B cell (primary cell): ENCODE results near the gene SPATA24. TPM values are rescaled to one million over a fixed set of nuclear protein-coding genes. Genes with fewer than 3 reads are reported as not detected.

Experiments used
- ATAC-seq: fragments of 200-7000 bp; cut with Tn5 transposase; one replicate; pipeline ENCODE4 v1.10.0; 2021; ENCODE audit warnings: low read depth, mild to moderate bottlenecking, moderate number of reproducible peaks, moderate library complexity
- CTCF ChIA-PET: fragments of 350-600 bp; sonication (Branson Sonifier 250); formaldehyde crosslinking; loops from one replicate; lab custom pipeline; 2021; ENCODE audit warnings: antibody characterized with exemption, inconsistent platforms; lab: Charles Lee
- POLR2A ChIA-PET: fragments of 350-600 bp; sonication (Branson Sonifier 250); formaldehyde crosslinking; loops from one replicate; lab custom pipeline; 2021; ENCODE audit warnings: antibody characterized with exemption; lab: Charles Lee
- DNase-seq: peaks from one replicate; pipeline ENCODE4 v3.0.0; 2013
- H2AFZ ChIP-seq: 2 replicates; pipeline ENCODE4 v1.6.1; 2012; ENCODE audit warnings: mild to moderate bottlenecking, low read depth, low read length; ENCODE audit not compliant: insufficient read depth, poor library complexity, severe bottlenecking
- H3K27ac ChIP-seq, 2 donors: 1 replicate in 1 of 2; 2 replicates in 1 of 2; pipeline ENCODE4 v1.5.1; 2012 to 2013; ENCODE audit warnings: low read length in 2 of 2, mild to moderate bottlenecking in 2 of 2, moderate library complexity in 1 of 2
- H3K27me3 ChIP-seq, 4 experiments: fragments of 200-600 bp in 1 of 4; sonication (generic) in 1 of 4; replicated peaks in 1 of 4; 1 replicate in 2 of 4; 2 replicates in 2 of 4; pipeline versions ENCODE4 v1.6.1 to v1.7.0; 2013 to 2016; ENCODE audit warnings: low read length in 3 of 4, mild to moderate bottlenecking in 2 of 4, mixed read lengths in 1 of 4, moderate library complexity in 1 of 4; ENCODE audit not compliant: insufficient read depth in 4 of 4, control insufficient read depth in 3 of 4; ENCODE audit errors: control extremely low read depth in 1 of 4
- H3K36me3 ChIP-seq, 2 experiments: replicated peaks in 1 of 2; 1 replicate in 1 of 2; 2 replicates in 1 of 2; pipeline versions ENCODE4 v1.6.1 to v1.7.1; 2013; ENCODE audit warnings: low read length in 1 of 2; ENCODE audit not compliant: insufficient read depth in 2 of 2, control insufficient read depth in 1 of 2; ENCODE audit errors: control extremely low read depth in 1 of 2, extremely low read depth in 1 of 2
- H3K4me1 ChIP-seq, 2 donors: fragments of 200-600 bp in 1 of 2; sonication (generic) in 1 of 2; 1 replicate in 1 of 2; 2 replicates in 1 of 2; pipeline versions ENCODE4 v1.5.1 to v1.6.1; 2013 to 2017; ENCODE audit warnings: low read length in 2 of 2; ENCODE audit not compliant: control insufficient read depth in 2 of 2, insufficient read depth in 2 of 2
- H3K4me2 ChIP-seq: replicated peaks from 2 replicates; pipeline ENCODE3; 2012; ENCODE audit warnings: mild to moderate bottlenecking, low read depth, low read length; ENCODE audit not compliant: poor library complexity, severe bottlenecking
- H3K4me3 ChIP-seq, 5 experiments: fragments of 200-600 bp in 1 of 5; sonication (generic) in 1 of 5; 1 replicate in 3 of 5; 2 replicates in 2 of 5; pipeline versions ENCODE4 v1.5.1 to v1.7.0; 2011 to 2016; ENCODE audit warnings: low read length in 4 of 5, mild to moderate bottlenecking in 4 of 5, low read depth in 2 of 5, control low read depth in 1 of 5, moderate library complexity in 1 of 5; ENCODE audit not compliant: insufficient read depth in 1 of 5; ENCODE audit errors: control extremely low read depth in 1 of 5, extremely low read depth in 1 of 5
- H3K79me2 ChIP-seq: fragments of 200-600 bp; sonication (generic); one replicate; pipeline ENCODE4 v1.6.0; 2016; ENCODE audit warnings: low read length; ENCODE audit not compliant: control insufficient read depth, insufficient read depth
- H3K9ac ChIP-seq: fragments of 200-600 bp; sonication (generic); 2 replicates; pipeline ENCODE4 v1.6.1; 2017; ENCODE audit warnings: mild to moderate bottlenecking, low read length, moderate library complexity
- H3K9me3 ChIP-seq, 3 donors: one replicate each; pipeline versions ENCODE4 v1.6.1 to v1.7.1; 2013; ENCODE audit warnings: low read length in 2 of 3; ENCODE audit not compliant: control insufficient read depth in 2 of 3, insufficient read depth in 1 of 3; ENCODE audit errors: control extremely low read depth in 1 of 3
- H4K20me1 ChIP-seq: 2 replicates; pipeline ENCODE4 v1.6.0; 2012; ENCODE audit warnings: mild to moderate bottlenecking, low read length; ENCODE audit not compliant: insufficient read depth, control insufficient read depth, poor library complexity, severe bottlenecking
- H3K27ac Mint-ChIP-seq: one replicate; pipeline ENCODE4 v1.8.0; 2021; ENCODE audit warnings: mixed read lengths
- H3K27me3 Mint-ChIP-seq: one replicate; pipeline ENCODE4 v1.8.0; 2021; ENCODE audit warnings: mixed read lengths
- H3K4me1 Mint-ChIP-seq: one replicate; pipeline ENCODE4 v1.8.0; 2021; ENCODE audit warnings: mixed read lengths
- H3K4me3 Mint-ChIP-seq: one replicate; pipeline ENCODE4 v1.8.0; 2021; ENCODE audit warnings: mixed read lengths
- H3K9me3 Mint-ChIP-seq: one replicate; pipeline ENCODE4 v1.8.0; 2022; ENCODE audit warnings: mixed read lengths; ENCODE audit not compliant: insufficient read depth
- EZH2 ChIP-seq: IDR thresholded peaks from 2 replicates; pipeline ENCODE4 v1.6.1; 2012; ENCODE audit warnings: borderline replicate concordance, low read depth, mild to moderate bottlenecking, moderate library complexity, low read length; ENCODE audit not compliant: insufficient read depth, poor library complexity, severe bottlenecking
- WGBS: methylation state at CpG from one replicate; pipeline ENCODE4 v1.1.5; 2013; ENCODE audit warnings: missing lambda C conversion rate; ENCODE audit not compliant: insufficient coverage; 5-methylcytosine and 5-hydroxymethylcytosine counted together
- intact Hi-C: fragments of 100-400 bp; cut with micrococcal nuclease; formaldehyde crosslinking; loops from one replicate; pipeline ENCODE4 v1.10.0; 2022
- polyA plus RNA-seq: library from polyadenylated mRNA; depleted of rRNA; stranded (reverse); fragments of >200 nt; gene quantifications from 2 replicates; pipeline ENCODE4 v1.2.3, GENCODE V29; 2012
- total RNA-seq, 2 donors: library from RNA; stranded (reverse); fragments of 120-200 nt in 1 of 2; gene quantifications; 1 replicate in 1 of 2; 2 replicates in 1 of 2; pipeline versions ENCODE4 v1.2.3 to v1.2.4, GENCODE V29; 2013 to 2022
- TF ChIP-seq, protein P1 (sequence below): fragments of 200-600 bp; IDR thresholded peaks from one replicate; pipeline ENCODE4 v1.8.0; 2022; ENCODE audit warnings: antibody characterized with exemption, mild to moderate bottlenecking

The SPATA24 gene
- total and polyA plus RNA-seq, 2 donors (not counting 1 experiment from before 2014, with no cell fraction given), result 2.0 to 6.4 TPM

DNA sequence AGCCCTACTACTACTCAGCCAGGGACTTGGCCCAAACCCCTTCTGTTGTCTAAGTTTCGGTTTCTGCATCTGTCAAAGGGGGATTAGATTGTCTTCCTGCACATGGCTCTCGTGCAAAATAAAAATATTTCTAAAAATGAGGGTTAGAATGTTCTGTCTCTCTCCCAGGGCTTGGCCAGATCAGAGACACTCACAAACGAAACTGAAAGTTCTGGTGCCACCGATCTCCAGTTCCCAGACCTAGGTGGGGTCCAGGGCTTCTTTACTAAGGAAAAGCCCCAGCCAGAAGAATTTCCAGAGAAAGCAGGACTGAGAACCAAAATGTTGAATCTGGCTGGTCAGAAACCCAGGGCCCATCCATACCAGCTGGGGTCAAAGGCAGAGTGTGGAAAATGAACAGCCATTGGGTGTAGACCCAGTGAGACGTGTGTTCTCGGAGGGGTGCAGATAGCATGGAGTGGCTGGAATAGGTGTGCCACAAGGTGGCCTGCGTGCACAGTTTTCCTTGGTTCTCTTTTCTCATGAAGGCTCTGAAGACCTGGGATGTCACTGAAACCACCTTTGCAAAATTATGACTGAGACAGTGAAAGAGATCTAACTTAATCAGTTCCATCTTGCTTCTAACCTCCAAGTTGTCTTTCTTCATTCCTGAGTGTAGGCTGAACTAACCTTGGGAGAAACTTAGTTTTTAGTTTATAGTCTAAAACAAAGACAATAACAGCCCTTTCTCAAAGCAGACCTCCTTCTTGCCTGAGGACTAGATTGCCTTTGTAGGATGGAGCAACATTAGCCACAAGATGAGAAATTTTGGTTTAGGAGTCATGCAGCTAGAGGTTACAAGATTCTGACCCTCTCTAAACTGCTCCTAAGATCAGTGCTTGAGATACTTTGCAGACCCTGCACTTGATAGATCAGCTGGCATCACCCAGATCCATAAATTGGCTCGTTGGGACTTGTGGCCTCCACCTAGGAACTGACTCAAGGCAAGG, 18.5 kb downstream of the SPATA24 start:
- WGBS, result 23% methylated on average over 6 of the region's 8 CpGs
- Mint-ChIP-seq H3K4me3 (peak overlapping the region; percentile 73), H3K4me1 (peaks cover 78% of the 10 kb centered on the region), H3K9me3 (no peaks in the 10 kb centered on the region), H3K27me3 (no peaks in the 10 kb centered on the region), H3K27ac (peak overlapping the region; percentile 99)
- peak overlapping the region; percentile 62 to 76 for H3K27ac ChIP-seq
- TF ChIP-seq, protein P1, sequence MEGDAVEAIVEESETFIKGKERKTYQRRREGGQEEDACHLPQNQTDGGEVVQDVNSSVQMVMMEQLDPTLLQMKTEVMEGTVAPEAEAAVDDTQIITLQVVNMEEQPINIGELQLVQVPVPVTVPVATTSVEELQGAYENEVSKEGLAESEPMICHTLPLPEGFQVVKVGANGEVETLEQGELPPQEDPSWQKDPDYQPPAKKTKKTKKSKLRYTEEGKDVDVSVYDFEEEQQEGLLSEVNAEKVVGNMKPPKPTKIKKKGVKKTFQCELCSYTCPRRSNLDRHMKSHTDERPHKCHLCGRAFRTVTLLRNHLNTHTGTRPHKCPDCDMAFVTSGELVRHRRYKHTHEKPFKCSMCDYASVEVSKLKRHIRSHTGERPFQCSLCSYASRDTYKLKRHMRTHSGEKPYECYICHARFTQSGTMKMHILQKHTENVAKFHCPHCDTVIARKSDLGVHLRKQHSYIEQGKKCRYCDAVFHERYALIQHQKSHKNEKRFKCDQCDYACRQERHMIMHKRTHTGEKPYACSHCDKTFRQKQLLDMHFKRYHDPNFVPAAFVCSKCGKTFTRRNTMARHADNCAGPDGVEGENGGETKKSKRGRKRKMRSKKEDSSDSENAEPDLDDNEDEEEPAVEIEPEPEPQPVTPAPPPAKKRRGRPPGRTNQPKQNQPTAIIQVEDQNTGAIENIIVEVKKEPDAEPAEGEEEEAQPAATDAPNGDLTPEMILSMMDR, result no peak
- TF ChIP-seq EZH2, result no peak
- ChIA-PET POLR2A (interaction anchor here (0.5 to 2.5 kb wide), 2 partner anchors 44 to 139 kb away, joined by 3 to 5 read pairs; partner anchors contain the start of gene PAIP2), CTCF (interaction anchor here (1.6 kb wide), 1 partner anchor 39 kb away, joined by 4 read pairs; no protein-coding TSS in a partner anchor)
- no peaks in the 10 kb centered on the region for H4K20me1 ChIP-seq
- ATAC-seq, result no peak
- DNase-seq, result no peak
- H3K9ac ChIP-seq, result peak overlapping the region; percentile 42
- peaks cover 0 to 2% (median 0%) of the 10 kb centered on the region in 3 donors for H3K9me3 ChIP-seq
- H2AFZ ChIP-seq, result peak overlapping the region; percentile 55
- H3K4me1 ChIP-seq, result peaks cover 58 to 80% of the 10 kb centered on the region in 2 donors
- H3K79me2 ChIP-seq, result peaks cover 32% of the 10 kb centered on the region
- no peaks in the 10 kb centered on the region for H3K27me3 ChIP-seq
- no peaks in the 10 kb centered on the region for H3K36me3 ChIP-seq
- intact Hi-C loops, result no loop called here
- H3K4me3 ChIP-seq, result peak overlapping the region; percentile 20 to 42 (median 38)
- peak overlapping the region; percentile 76 for H3K4me2 ChIP-seq
